GM04504 (cell line): Measurements from ENCODE around the gene TERF2IP.

ENCODE experiments used
- DNase-seq: peaks from one replicate; pipeline ENCODE4 v3.0.0-alpha.2; 2012; ENCODE audit warnings: low read depth

Gene TERF2IP

DNA sequence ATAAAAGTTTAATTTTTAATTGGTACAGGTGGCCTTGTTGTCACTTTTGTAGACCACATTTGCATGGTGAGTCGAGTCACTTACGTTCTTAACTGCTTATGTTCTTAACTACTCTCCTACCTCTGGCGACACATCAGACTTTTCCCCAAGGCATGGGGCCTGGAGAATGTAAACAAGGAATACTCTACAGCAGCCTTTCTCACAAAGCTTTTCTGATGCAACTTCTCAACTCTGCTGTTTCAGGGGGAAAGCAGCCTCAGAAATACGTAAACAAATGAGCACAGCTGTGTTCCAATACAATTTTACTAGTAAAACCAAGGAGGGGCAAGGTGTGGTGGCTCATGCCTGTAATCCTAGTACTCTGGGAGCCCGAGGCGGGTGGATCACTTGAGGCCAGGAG, 7.0 kb upstream of the TERF2IP start:
- no peak for DNase-seq

DNA sequence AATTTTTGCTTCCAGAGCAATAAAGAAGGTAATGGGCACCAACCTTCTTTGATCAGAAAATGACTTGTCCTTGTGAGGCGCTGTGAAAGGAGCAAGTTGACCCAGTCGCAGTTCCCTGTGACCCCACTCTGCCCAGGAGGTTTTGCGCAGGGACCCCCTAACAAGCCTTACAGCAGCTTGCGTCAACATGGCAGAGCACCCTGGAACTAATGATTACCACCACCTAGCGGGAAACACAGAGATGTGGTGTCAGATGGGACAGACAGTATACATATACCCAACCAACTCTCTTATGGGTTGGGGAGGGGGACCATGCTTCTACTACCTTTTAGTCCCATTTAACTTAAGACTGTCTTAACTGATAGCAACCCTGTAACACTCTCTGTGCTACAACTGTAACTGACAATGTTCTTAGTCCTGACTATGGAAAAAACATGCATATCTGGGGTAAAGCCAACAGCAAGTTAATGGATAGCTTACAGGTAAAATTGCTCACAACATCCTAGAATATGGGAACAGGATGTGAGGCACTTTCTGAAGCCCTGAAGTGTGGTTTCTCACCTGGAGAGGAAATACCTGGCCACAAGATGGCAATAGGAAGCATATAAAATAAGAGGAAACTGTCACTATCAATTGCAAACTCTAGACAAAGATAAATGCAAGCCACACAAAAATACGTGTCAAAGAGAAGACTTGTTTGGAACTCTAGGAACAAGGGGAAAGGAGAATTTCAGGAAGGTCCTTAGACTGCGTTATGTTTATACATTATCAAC, 3.1 kb upstream of the TERF2IP start:
- no peak for DNase-seq

DNA sequence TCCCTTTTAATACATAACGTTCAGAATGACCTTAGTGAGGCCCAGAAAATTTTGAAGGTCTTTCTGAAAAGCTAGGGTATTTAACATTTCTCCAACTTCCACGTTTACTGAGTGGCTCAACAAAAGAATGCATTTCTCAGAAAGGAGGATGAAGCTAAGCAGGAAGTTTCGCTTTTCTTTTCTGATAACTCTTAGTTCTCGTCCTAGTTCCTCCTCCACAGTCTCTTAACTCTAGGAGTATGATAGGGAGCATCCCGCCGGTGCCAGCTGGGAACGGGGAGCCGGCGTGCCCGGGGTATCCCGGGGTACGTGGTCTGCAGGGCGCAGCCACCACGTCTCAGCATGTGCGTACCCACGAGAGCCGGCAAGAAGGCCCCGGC, 471 bp upstream of the TERF2IP start:
- no peak for DNase-seq

DNA sequence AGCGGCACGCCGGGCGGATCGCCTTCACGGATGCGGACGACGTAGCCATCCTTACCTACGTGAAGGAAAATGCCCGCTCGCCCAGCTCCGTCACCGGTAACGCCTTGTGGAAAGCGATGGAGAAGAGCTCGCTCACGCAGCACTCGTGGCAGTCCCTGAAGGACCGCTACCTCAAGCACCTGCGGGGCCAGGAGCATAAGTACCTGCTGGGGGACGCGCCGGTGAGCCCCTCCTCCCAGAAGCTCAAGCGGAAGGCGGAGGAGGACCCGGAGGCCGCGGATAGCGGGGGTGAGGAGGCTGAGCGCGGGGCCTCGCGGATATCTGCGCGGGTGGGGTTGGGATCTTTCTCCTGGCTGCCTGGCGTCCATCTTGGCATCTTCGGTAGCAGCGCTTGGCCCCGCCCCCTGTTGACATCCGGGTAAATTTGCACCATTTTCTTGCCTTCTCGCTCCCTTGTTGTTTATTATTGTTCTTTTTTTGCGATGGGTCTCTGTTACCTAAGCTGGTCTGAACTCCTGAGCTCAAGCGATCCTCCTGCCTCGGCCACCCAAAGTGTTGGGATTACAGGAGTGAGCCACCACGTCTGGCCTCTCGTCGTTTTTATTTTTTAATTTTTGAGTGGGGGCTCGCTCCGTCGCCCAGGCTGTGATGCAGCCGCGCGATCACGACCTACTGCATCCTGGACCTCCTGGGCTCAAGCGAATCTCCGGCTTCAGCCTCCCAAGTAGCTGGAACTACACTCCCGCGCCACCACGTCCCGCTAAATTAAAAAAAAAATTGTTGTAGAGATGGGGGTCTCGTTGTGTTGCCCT, 898 bp downstream of the TERF2IP start:
- DNase-seq, result peak; percentile 39

DNA sequence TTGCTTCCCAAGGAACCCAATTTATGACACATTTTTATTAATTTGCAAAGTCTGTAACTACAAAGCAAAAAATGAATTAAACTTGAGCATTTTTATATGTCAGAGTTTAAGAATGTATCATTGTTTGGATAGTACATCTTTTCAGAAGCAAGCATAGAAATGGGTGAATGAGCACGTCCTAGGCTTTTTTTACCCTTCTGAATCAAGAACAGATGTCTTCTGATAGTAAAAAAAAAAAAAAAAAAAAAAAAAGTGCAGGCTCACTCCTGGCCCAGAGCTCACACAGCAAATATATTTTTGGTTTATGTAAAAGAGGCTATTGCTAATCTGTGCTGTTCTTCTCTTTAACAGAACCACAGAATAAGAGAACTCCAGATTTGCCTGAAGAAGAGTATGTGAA, 6.3 kb downstream of the TERF2IP start:
- DNase-seq, result peak; percentile 21

DNA sequence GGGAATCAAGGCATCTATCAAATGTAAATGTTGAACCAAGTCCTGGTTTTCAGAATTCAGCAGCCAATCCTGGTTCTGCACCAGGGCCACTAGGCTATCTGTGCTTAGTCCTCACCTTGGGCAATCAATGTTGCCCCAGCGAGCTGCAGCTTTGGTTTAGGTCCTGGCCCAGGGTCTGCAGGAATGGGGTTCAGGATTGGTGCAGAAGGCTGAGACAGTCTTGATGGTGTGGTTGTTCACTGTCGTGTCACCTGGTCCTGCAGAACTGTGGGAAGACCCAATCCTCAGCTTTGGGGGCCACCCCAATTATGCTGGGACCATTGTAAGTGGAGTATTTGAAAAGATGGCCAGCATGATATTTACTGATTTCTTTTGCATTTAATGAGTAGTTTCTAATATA, 10.6 kb downstream of the TERF2IP start:
- DNase-seq, result no peak

DNA sequence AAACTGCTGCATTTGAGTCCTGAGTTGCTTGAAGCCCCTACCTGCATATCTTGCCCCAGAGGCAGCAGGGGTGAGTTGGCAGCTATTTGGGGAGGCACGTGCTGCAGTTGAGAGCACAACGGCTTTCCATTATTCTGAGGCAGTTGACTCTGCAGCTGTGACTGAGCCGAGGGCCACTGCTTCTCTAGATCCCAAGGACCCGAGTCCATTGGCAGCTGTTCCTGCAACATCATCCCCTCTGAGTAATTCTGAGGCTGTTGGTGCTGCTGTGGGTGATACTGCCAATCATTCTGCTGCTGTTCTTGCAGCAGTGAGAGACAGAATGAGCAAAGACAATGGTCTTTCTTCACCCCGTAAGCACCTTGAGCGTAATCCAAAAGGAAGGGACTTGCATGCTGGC, 12.7 kb downstream of the TERF2IP start:
- no peak for DNase-seq

DNA sequence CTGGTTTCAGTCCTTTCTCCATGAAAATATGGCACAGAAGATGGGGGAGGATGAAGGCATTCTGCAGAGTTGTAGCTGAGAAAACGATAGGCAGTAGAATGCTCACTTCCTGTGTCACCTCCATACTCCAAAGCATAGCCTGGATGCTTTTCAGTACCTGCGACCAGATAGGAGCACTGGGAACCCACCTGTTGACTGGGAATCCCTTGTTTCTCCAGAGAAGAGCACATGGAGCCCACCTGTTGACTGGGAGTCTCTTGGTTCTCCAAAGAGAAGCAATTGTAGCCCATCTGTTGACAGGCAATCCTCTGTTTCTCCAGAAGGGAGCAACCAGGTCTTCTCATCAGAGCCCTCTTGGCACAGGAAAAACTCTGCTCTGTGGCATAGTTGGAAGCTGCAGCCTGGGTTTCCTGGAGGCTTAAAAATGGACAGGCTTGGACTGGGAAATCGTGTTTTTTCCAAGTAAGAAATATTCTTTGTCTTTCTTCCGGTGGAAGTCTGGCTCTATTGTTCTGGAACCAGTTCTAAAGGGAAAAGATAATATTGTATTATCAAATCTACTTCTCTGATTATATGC, 13.2 kb downstream of the TERF2IP start:
- no peak for DNase-seq

DNA sequence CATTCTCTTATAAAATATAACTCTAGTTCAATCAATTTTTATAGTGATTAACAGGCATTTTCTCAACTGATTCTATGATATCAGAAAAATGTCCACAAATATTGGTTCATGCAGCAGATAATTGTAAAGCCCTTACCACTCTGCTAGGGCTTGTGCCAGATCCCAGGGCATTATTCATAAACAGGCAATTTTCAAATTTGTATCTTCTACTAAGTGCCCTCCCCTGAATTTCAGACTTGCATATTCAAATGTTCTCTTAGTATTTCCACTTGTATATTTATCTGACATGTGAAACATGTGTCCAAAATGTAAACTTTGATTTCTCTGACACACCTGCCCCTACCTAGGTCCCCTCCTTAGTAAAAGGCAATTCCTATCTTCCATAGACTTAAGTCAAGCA, 19.9 kb downstream of the TERF2IP start:
- DNase-seq, result no peak

DNA sequence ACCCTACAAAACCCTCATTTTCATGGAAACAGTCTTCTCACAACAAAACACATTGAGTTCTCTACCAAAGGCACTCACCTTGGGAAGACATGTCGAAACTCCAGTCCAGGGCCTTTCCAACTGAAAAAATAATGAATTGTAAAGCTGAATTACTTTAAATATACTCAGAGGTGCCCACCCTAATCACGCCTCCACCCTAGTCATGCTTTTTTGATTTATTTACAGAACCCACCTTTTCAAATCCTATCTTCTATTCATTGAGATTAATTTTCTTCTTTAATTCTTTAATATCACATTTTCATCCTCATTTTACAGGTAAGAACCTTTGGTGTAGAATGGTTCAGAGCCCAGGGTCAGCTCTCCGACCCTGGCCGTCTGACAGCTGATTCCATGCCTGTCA, 29.3 kb downstream of the TERF2IP start, which contains the start of gene CPHXL2:
TSS of gene CPHXL2 (minus strand) at position 101 of the 400 bp plus-strand sequence. CDS start at position 91, 10 bp downstream.
- no peak for DNase-seq

DNA sequence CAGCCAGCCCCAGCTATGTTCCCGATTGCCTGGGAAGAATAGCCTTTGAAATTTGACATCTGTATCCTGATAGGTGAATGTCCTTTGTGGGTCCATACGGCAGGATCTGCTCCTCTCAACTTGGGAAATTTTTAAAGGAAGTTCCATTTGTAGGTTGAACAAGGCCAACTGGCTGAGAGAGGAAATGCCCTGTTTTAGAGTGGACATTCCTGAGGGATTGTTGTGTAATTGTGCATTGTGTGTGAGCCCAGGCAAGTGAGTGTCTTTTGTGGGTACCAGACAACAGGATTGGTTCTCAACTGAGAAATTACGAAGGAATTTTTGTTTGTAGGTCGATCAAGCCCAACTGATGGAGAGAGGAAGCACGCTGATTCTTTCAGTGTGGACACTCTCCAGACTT, 31.8 kb downstream of the TERF2IP start:
- no peak for DNase-seq

DNA sequence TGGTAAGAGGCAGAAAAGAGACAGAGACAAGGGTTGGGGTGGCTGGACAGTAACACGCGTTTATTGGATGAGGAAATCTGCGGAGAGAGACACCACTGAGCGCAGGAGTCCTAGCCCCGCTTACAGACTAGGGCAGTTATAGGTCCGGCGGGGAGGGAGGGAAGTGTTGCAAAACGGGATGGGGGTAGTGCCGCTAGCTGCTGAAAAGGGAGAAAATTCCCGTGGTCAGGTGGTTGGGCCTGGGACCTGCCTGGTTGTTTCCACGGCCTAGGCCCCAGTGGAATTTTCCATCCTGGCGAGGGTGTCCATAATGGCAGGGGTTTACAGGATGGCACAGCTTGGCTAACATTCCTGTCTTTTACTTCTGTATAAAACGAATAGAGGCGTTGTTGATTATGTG, 34.7 kb downstream of the TERF2IP start:
- DNase-seq, result no peak

DNA sequence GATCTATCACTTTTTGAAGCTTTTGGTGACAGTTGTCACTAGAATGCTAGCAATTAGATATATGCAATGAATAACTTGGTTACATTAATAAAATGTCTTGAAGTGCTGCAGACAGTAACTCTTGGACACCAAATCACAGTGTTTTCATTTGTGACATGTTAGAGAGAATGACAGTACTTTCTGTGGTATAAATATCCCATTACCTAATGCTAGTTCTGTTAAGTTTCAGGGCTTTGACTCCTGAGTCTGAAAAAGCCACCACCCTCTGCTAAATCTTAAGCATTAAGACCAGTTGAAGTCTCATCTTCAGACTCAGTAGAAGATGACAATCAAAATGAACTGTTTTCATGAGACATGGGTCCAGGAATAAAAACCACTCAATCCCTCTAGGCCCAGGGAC, 39.8 kb downstream of the TERF2IP start:
- DNase-seq, result no peak

DNA sequence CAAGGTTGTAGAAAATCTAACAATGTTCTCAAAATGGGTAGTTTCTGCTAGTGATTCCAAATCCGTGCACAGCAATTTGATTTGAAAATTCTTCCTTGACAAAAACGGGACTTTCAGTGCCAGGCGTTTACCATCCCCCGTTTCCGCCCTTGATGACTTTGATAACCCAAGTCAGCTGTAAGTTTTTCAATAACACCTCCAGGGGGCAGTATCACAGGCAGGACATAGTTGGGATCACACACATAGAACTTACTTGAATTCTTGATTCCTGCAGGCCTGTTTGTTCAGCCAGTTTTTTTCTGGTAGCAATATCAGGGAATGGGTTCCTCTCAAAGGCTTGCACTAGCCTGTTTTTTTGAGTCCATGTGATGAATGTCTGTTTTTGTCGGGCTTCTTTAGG, 48.1 kb downstream of the TERF2IP start:
- DNase-seq, result no peak

DNA sequence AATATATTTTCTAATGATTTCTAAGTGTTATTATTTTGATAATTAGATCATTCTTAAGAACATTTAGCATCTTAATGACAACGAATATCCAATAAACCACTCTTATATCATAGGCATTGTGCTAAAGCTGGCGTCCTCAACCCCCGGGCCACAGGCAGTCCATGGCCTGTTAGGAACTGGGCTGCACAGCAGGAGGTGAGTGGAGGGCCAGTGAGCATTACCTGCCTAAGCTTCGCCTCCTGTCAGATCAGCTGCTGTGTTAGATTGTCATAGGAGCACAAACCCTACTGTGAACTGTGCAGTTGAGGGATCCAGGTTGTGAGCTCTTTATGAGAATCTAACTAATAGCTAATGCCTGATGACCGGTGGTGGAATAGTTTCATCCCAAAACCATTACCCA, 50.0 kb downstream of the TERF2IP start:
- DNase-seq, result no peak

DNA sequence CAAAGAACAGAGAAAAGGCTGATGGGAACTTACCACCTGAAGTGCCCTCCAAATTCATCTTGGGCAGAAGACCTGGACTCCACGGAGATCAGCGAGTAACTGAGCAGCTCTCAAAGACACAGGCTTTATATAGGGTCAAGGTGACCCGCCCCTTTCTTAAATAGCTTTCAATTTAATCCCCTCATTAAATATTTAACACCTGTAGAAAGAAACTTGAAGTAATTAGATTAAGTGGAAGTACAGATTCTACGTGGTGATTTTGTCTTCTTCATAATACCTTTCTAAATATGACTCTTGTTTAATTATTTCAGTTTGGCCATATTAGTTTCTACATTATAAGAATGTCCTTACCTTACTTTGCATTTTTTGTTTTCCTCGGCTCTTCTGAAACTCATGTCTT, 53.8 kb downstream of the TERF2IP start, which contains the start of gene DUXB:
TSS of gene DUXB (minus strand) at position 101 of the 400 bp plus-strand sequence. CDS start at position 58, 43 bp downstream.
- no peak for DNase-seq

DNA sequence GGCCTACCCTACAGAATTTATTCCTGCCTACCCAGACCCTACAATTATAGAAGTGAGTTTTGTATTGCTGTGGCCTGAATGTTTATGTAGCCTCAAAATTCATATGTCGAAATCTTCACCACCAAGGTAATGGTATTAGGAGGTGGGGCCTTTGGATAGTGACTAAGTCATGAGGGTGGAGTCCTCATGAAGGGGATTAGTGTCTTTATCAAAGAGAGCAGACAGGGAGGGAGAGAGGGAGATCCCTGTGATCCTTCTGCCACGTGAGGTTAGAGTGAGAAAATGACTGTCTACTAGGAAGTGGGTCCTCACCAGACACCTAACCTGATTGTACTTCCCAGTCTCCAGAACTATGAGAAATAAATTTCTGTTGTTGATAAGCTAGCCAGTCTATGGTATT, 54.7 kb downstream of the TERF2IP start:
- DNase-seq, result no peak

DNA sequence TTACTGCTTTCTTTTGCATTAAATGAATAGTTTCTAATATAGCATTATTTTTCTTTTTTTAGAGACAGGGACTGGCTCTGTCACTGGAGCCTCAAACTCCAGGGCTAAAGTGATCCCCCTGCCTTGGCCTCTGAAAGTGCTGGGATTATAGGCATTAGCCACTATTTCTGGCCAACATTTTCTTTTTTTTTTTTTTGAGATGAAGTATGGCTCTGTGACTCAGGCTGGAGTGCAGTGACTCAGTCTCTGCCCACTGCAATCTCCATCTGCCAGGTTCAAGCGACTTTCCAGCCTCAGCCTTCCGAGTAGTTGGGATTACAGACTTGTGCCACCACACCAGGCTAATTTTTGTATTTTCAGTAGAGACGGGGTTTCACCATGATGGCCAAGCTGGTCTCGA, 55.7 kb downstream of the TERF2IP start:
- no peak for DNase-seq
